SK-N-MC (cell line): ENCODE data around the gene MGMT.

ENCODE experiments used
- EZH2 ChIP-seq: fragments of 200-600 bp; sonication (generic); IDR thresholded peaks from one replicate; pipeline ENCODE4 v1.6.1; 2017; ENCODE audit warnings: antibody characterized with exemption
- POLR2AphosphoS5 ChIP-seq: IDR thresholded peaks from 2 replicates; pipeline ENCODE4 v1.6.1; 2012; ENCODE audit warnings: mild to moderate bottlenecking, low read depth, low read length, borderline replicate concordance

GRCh38 chr10:129652021-129652420 is 185.0 kb downstream of the MGMT start:
- no peak for TF ChIP-seq POLR2AphosphoS5
- no peak for TF ChIP-seq EZH2
